ENCODE results near the gene TSPEAR. TPM values are rescaled to one million over a fixed set of nuclear protein-coding genes. Genes with fewer than 3 reads are reported as not detected.

TSPEAR gene
- polyA plus RNA-seq, 1 of the 3 experiments (the other 2 are of a cell fraction), result 0.08 TPM

DNA sequence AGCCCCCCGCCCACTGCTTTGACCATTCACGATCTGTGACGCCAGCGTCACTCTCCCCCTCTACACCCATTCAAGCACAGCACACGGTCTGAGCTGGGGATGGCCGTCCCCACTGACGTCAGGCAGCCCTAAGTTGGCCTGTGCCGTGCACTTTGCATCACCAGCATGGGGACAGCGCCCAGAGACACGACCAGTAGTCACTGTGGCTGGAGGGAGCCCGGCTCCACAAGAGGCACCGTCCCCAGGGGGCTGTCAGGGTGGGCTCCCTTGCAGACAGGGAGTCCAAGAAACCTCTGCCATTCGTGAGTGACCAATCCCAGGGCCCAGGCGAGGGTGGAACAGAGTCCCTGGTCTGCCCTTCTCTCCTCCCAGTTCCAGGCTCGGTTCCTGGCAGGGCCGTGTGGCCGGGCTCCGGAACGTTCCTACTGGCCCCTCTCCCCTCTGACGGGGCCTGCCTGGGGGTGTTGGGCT, 97.2 kb downstream of the TSPEAR start (continued):
- TF ChIP-seq EZH2phosphoT487 (IDR thresholded peaks at IDR 0.05; ENCODE audit: borderline replicate concordance, low read depth) (no peak), RXRA (IDR thresholded peaks at IDR 0.05; ENCODE audit: borderline replicate concordance, low read depth) (no peak)

DNA sequence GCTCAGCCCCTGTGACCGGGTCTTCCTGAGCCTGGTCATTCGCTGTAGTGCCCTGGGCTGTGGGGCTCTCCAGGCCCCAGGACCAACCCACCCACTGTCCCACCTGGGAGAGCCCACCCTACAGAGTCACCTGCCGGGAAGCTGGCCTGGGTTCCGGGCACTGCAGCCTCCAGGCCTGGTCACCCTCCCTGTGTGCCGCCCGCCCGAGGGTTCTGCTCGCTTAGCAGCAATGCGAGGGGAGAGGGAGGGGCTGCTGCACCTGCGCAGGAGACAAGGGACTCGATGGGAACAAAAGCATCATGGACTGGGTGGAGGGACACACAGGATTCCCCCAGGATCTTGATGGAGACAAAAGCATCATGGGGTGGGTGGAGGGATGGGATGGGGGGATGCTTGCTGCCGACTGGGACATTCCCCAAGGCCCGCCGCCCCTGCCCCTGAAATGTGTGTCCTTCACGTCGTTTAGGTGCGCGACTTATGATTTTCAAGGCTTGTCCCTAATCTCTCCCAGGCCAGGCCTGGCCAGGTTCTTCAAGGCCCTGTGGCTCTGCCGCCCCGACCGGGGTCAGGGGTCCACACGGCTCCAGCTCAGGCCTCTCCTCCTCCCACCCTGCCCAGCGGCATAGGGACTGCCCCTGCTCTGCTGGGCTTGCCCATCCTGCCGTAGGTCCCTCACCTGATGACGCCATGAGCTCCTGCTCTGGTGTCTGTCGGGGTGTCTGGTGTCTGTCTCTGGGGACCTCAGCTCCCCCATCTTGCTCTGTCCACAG, 97.8 kb downstream of the TSPEAR start:
- Histone ChIP-seq H3K4me3 (ENCODE audit: low read depth in 2 of 2, low read length in 1 of 2) (no peak overlapping the region), H3F3A (replicated peaks; ENCODE audit: insufficient read depth) (no peaks in the 10 kb centered on the region), H3K9me2 (no peaks in the 10 kb centered on the region), H2AFZ (ENCODE audit: low read depth) (no peak overlapping the region), H3K27me3 (ENCODE audit: insufficient read depth) (peaks cover 49% of the 10 kb centered on the region), H3K4me1 (ENCODE audit: control insufficient read depth in 1 of 2, insufficient read depth in 2 of 2, low read depth in 1 of 2, low read length in 1 of 2) (no peaks in the 10 kb centered on the region), H3K36me3 (replicated peaks in 1 of 2; ENCODE audit: control insufficient read depth in 1 of 2, insufficient read depth in 2 of 2, low read length in 1 of 2) (no peaks in the 10 kb centered on the region), H3K9ac (no peak overlapping the region), H3K9me3 (no peaks in the 10 kb centered on the region), H3K79me2 (ENCODE audit: insufficient read depth) (no peaks in the 10 kb centered on the region), H4K20me1 (ENCODE audit: insufficient read depth) (no peaks in the 10 kb centered on the region), H3K27ac (ENCODE audit: low read depth in 2 of 2, low read length in 1 of 2) (no peak overlapping the region), H3K4me2 (no peak overlapping the region)
- TF ChIP-seq TCF12 (IDR thresholded peaks at IDR 0.05) (no peak), RAD21 (IDR thresholded peaks at IDR 0.05; ENCODE audit: low read length) (no peak), MEF2A (IDR thresholded peaks at IDR 0.05; ENCODE audit: borderline replicate concordance, low read depth) (no peak), SIN3A (IDR thresholded peaks at IDR 0.05; ENCODE audit: borderline replicate concordance, low read depth, low read length) (no peak), CHD2 (IDR thresholded peaks at IDR 0.05; ENCODE audit: low read length, partially characterized antibody) (no peak), GABPA (IDR thresholded peaks at IDR 0.05; ENCODE audit: low read depth) (no peak), EZH2phosphoT487 (IDR thresholded peaks at IDR 0.05; ENCODE audit: borderline replicate concordance, low read depth) (no peak), RFX5 (IDR thresholded peaks at IDR 0.05; ENCODE audit: low read length) (no peak)
- TF ChIP-seq, protein P1, sequence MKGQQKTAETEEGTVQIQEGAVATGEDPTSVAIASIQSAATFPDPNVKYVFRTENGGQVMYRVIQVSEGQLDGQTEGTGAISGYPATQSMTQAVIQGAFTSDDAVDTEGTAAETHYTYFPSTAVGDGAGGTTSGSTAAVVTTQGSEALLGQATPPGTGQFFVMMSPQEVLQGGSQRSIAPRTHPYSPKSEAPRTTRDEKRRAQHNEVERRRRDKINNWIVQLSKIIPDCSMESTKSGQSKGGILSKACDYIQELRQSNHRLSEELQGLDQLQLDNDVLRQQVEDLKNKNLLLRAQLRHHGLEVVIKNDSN (IDR thresholded peaks at IDR 0.05; ENCODE audit: borderline replicate concordance, low read depth), result no peak
- TF ChIP-seq, protein P2, sequence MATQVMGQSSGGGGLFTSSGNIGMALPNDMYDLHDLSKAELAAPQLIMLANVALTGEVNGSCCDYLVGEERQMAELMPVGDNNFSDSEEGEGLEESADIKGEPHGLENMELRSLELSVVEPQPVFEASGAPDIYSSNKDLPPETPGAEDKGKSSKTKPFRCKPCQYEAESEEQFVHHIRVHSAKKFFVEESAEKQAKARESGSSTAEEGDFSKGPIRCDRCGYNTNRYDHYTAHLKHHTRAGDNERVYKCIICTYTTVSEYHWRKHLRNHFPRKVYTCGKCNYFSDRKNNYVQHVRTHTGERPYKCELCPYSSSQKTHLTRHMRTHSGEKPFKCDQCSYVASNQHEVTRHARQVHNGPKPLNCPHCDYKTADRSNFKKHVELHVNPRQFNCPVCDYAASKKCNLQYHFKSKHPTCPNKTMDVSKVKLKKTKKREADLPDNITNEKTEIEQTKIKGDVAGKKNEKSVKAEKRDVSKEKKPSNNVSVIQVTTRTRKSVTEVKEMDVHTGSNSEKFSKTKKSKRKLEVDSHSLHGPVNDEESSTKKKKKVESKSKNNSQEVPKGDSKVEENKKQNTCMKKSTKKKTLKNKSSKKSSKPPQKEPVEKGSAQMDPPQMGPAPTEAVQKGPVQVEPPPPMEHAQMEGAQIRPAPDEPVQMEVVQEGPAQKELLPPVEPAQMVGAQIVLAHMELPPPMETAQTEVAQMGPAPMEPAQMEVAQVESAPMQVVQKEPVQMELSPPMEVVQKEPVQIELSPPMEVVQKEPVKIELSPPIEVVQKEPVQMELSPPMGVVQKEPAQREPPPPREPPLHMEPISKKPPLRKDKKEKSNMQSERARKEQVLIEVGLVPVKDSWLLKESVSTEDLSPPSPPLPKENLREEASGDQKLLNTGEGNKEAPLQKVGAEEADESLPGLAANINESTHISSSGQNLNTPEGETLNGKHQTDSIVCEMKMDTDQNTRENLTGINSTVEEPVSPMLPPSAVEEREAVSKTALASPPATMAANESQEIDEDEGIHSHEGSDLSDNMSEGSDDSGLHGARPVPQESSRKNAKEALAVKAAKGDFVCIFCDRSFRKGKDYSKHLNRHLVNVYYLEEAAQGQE (IDR thresholded peaks at IDR 0.05; ENCODE audit: low read depth, low read length), result no peak
- TF ChIP-seq, protein P3, sequence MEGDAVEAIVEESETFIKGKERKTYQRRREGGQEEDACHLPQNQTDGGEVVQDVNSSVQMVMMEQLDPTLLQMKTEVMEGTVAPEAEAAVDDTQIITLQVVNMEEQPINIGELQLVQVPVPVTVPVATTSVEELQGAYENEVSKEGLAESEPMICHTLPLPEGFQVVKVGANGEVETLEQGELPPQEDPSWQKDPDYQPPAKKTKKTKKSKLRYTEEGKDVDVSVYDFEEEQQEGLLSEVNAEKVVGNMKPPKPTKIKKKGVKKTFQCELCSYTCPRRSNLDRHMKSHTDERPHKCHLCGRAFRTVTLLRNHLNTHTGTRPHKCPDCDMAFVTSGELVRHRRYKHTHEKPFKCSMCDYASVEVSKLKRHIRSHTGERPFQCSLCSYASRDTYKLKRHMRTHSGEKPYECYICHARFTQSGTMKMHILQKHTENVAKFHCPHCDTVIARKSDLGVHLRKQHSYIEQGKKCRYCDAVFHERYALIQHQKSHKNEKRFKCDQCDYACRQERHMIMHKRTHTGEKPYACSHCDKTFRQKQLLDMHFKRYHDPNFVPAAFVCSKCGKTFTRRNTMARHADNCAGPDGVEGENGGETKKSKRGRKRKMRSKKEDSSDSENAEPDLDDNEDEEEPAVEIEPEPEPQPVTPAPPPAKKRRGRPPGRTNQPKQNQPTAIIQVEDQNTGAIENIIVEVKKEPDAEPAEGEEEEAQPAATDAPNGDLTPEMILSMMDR (IDR thresholded peaks at IDR 0.05), result no peak
- TF ChIP-seq, protein P4, sequence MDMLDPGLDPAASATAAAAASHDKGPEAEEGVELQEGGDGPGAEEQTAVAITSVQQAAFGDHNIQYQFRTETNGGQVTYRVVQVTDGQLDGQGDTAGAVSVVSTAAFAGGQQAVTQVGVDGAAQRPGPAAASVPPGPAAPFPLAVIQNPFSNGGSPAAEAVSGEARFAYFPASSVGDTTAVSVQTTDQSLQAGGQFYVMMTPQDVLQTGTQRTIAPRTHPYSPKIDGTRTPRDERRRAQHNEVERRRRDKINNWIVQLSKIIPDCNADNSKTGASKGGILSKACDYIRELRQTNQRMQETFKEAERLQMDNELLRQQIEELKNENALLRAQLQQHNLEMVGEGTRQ (IDR thresholded peaks at IDR 0.05; ENCODE audit: borderline replicate concordance, low read depth, low read length), result no peak
- CTCF ChIA-PET, result no interaction called here
- 37% methylated on average over 14 of the region's 26 CpGs for WGBS (ENCODE audit: low lambda C conversion rate)
- POLR2A ChIA-PET, result no interaction called here
- no peak for DNase-seq

Measured in SK-N-SH (cell line).